ENCODE results near the gene NDUFA8. TPM values are rescaled to one million over a fixed set of nuclear protein-coding genes. Genes with fewer than 3 reads are reported as not detected.

NDUFA8 gene
- total RNA-seq, 1 experiment from 2014 or later, result 55.5 TPM

- no TSS peak for BruUV-seq (replicated peaks)
- 0 out of 2 replicates have a peak, but pooled peaks cover 3% of the 10 kb centered on the region for H3K27me3 ChIP-seq (ENCODE audit: control insufficient read depth, insufficient read depth, low read length)
- intact Hi-C loops (cut with micrococcal nuclease; ENCODE audit: unreplicated experiment) (no loop called here), in situ Hi-C loops (cut with HindIII; ENCODE audit: low pct_unique_long_range_greater_than_20kb, low sequenced_read_pairs) (no loop called here)
- H3K36me3 ChIP-seq (ENCODE audit: control insufficient read depth, insufficient read depth, low read length), result no peaks in the 10 kb centered on the region
- H3K4me3 ChIP-seq (ENCODE audit: low read depth in 2 of 2, low read length in 2 of 2), result no peak overlapping the region
- no peak for ATAC-seq
- no peak for TF ChIP-seq SIN3A (IDR thresholded peaks at IDR 0.05; ENCODE audit: borderline replicate concordance, insufficient read depth, low read depth, low read length)
- CTCF ChIA-PET, result no interaction called here
- H3K9me3 ChIP-seq (ENCODE audit: control insufficient read depth, insufficient read depth, low read depth, low read length), result no peaks in the 10 kb centered on the region
- DNase-seq (ENCODE audit: low read depth, low spot score), result no peak
- no peak overlapping the region for H3K27ac ChIP-seq (ENCODE audit: low read length)
- POLR2A ChIA-PET, result no interaction called here
- no peaks in the 10 kb centered on the region; the same call in 1 of the 2 replicates for H3K4me1 ChIP-seq (ENCODE audit: control insufficient read depth, insufficient read depth, low read length)
Measured at GRCh38 chr9:122184551-122184950, 25.0 kb upstream of the NDUFA8 start.

- H3K27me3 ChIP-seq (ENCODE audit: control insufficient read depth, insufficient read depth, low read length), result 0 out of 2 replicates have a peak, but pooled peaks cover 3% of the 10 kb centered on the region
- no peak for TF ChIP-seq REST (IDR thresholded peaks at IDR 0.05; ENCODE audit: insufficient read depth in 1 of 2, low read depth in 2 of 2, low read length in 1 of 2)
- no peak for TF ChIP-seq TCF7L2 (IDR thresholded peaks at IDR 0.05; ENCODE audit: low read depth, low read length)
- TF ChIP-seq POLR2AphosphoS5 (IDR thresholded peaks at IDR 0.05; ENCODE audit: low read depth, low read length), result no peak
- TF ChIP-seq SIN3A (IDR thresholded peaks at IDR 0.05; ENCODE audit: borderline replicate concordance, insufficient read depth, low read depth, low read length), result no peak
- TF ChIP-seq, protein P1, sequence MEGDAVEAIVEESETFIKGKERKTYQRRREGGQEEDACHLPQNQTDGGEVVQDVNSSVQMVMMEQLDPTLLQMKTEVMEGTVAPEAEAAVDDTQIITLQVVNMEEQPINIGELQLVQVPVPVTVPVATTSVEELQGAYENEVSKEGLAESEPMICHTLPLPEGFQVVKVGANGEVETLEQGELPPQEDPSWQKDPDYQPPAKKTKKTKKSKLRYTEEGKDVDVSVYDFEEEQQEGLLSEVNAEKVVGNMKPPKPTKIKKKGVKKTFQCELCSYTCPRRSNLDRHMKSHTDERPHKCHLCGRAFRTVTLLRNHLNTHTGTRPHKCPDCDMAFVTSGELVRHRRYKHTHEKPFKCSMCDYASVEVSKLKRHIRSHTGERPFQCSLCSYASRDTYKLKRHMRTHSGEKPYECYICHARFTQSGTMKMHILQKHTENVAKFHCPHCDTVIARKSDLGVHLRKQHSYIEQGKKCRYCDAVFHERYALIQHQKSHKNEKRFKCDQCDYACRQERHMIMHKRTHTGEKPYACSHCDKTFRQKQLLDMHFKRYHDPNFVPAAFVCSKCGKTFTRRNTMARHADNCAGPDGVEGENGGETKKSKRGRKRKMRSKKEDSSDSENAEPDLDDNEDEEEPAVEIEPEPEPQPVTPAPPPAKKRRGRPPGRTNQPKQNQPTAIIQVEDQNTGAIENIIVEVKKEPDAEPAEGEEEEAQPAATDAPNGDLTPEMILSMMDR (IDR thresholded peaks at IDR 0.05), result no peak
- H3K36me3 ChIP-seq (ENCODE audit: control insufficient read depth, insufficient read depth, low read length), result no peaks in the 10 kb centered on the region
- H3K4me1 ChIP-seq (ENCODE audit: control insufficient read depth, insufficient read depth, low read length), result no peaks in the 10 kb centered on the region; the same call in 1 of the 2 replicates
- CTCF ChIA-PET, result no interaction called here
- no peaks in the 10 kb centered on the region for H3K9me3 ChIP-seq (ENCODE audit: control insufficient read depth, insufficient read depth, low read depth, low read length)
- intact Hi-C loops (cut with micrococcal nuclease; ENCODE audit: unreplicated experiment), result no loop called here
- no peak overlapping the region for H3K4me3 ChIP-seq (ENCODE audit: low read depth in 2 of 2, low read length in 2 of 2)
- BruUV-seq (replicated peaks), result no TSS peak
- H3K27ac ChIP-seq (ENCODE audit: low read length), result no peak overlapping the region
- POLR2A ChIA-PET, result no interaction called here
- DNase-seq (ENCODE audit: low read depth, low spot score), result no peak
- ATAC-seq, result no peak
- in situ Hi-C loops (cut with HindIII; ENCODE audit: low pct_unique_long_range_greater_than_20kb, low sequenced_read_pairs), result no loop called here
Measured at GRCh38 chr9:122183501-122183900, 23.9 kb upstream of the NDUFA8 start.

DNA sequence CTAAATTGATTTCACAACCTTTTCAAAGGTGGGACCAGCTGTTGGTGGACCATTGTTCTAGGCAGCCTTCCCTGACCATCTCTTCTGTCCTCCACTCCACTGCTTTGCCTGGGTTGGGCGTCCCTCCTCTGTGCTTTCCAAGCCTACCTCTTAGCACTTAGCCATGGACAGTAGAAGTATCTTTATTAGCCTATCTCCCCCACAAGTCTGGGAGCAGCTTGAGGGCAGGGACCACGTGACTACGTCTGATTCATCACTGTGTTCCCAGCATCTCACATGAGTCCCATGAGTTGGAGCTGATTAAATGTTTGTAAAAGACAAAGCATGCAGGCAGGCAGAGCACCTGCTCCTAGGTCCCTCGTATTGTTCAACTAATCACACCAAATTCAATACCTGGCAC, 21.1 kb upstream of the NDUFA8 start:
- POLR2A ChIA-PET, result no interaction called here
- CTCF ChIA-PET, result no interaction called here
- ATAC-seq, result no peak

More for the DNA sequence above, 21.1 kb upstream of the NDUFA8 start:
- Histone ChIP-seq H3K4me1 (ENCODE audit: control insufficient read depth, insufficient read depth, low read length) (no peaks in the 10 kb centered on the region; the same call in 1 of the 2 replicates), H3K9me3 (ENCODE audit: control insufficient read depth, insufficient read depth, low read depth, low read length) (no peaks in the 10 kb centered on the region), H3K27ac (ENCODE audit: low read length) (no peak overlapping the region), H3K27me3 (ENCODE audit: control insufficient read depth, insufficient read depth, low read length) (0 out of 2 replicates have a peak, but pooled peaks cover 3% of the 10 kb centered on the region), H3K4me3 (ENCODE audit: low read depth in 2 of 2, low read length in 2 of 2) (no peak overlapping the region), H3K36me3 (ENCODE audit: control insufficient read depth, insufficient read depth, low read length) (no peaks in the 10 kb centered on the region)
- in situ Hi-C loops (cut with HindIII; ENCODE audit: low pct_unique_long_range_greater_than_20kb, low sequenced_read_pairs) (no loop called here), intact Hi-C loops (cut with micrococcal nuclease; ENCODE audit: unreplicated experiment) (no loop called here)
- no TSS peak for BruUV-seq (replicated peaks)
- TF ChIP-seq SIN3A (IDR thresholded peaks at IDR 0.05; ENCODE audit: borderline replicate concordance, insufficient read depth, low read depth, low read length) (no peak), POLR2AphosphoS5 (IDR thresholded peaks at IDR 0.05; ENCODE audit: low read depth, low read length) (no peak), TCF7L2 (IDR thresholded peaks at IDR 0.05; ENCODE audit: low read depth, low read length) (no peak), REST (IDR thresholded peaks at IDR 0.05; ENCODE audit: insufficient read depth in 1 of 2, low read depth in 2 of 2, low read length in 1 of 2) (no peak)
- TF ChIP-seq, protein P1 (IDR thresholded peaks at IDR 0.05), result no peak
- peak; percentile 43 for DNase-seq (ENCODE audit: low read depth, low spot score)

Measured in Panc1 (cell line).